OCI-LY7 (cell line): ENCODE measurements around the gene PLEKHF1.

ENCODE experiments used
- EZH2phosphoT487 ChIP-seq: fragments of 200-600 bp; sonication (generic); IDR thresholded peaks from 2 replicates; pipeline ENCODE4 v1.6.1; 2018; ENCODE audit warnings: low read depth, borderline replicate concordance, mild to moderate bottlenecking, mixed run types, antibody characterized with exemption, low read length, moderate library complexity, mixed read lengths
- TF ChIP-seq, protein P1 (sequence below): fragments of 200-600 bp; sonication (generic); conservative IDR thresholded peaks from 2 replicates; pipeline ENCODE4 v1.5.1; 2014; ENCODE audit warnings: mild to moderate bottlenecking, antibody characterized with exemption, low read length, moderate library complexity, mixed read lengths

DNA sequence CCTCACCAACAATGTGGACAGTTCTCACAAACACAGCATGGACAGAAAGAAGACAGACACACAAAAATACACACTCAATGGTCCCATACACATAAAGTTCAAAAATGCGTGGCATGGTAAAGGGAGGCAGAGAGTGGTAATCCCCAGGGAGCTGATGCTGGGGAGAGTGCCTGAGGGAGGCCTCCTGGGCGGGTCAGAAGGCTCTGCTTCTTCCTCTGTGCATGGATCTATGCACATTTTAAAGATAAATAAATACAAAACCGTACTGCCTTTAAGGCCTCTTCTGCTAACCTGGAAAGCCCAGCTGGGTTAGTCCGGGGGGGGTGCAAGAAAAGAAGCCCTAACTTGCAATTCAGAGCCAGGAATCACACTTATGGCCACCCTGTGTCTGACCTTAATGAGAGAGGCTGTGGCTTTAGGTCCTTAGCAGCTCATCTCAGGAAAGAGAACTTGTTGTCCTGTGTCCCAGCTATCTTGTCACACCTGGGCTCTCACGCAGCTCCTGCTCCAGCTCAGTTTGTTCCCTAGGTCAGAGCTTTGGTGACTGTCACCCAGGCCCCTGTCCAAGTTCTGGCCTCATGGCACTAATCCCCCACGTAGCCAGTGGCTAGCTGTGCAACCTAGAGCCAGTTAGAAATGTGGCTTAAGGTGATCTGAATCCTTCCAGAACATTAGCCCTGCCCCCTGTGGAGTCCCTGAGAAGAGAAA, 30.7 kb upstream of the PLEKHF1 start:
- TF ChIP-seq, protein P1, sequence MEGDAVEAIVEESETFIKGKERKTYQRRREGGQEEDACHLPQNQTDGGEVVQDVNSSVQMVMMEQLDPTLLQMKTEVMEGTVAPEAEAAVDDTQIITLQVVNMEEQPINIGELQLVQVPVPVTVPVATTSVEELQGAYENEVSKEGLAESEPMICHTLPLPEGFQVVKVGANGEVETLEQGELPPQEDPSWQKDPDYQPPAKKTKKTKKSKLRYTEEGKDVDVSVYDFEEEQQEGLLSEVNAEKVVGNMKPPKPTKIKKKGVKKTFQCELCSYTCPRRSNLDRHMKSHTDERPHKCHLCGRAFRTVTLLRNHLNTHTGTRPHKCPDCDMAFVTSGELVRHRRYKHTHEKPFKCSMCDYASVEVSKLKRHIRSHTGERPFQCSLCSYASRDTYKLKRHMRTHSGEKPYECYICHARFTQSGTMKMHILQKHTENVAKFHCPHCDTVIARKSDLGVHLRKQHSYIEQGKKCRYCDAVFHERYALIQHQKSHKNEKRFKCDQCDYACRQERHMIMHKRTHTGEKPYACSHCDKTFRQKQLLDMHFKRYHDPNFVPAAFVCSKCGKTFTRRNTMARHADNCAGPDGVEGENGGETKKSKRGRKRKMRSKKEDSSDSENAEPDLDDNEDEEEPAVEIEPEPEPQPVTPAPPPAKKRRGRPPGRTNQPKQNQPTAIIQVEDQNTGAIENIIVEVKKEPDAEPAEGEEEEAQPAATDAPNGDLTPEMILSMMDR, result no peak
- TF ChIP-seq EZH2phosphoT487, result no peak
